Gastrocnemius medialis (tissue), 4 donors: ENCODE measurements around the gene NOL9. TPM values are rescaled to one million over a fixed set of nuclear protein-coding genes. Genes with fewer than 3 reads are reported as not detected.
"Not testable (repeated sequence)": the region's sequence is repeated elsewhere in the genome, so short reads cannot be mapped to it uniquely, and the experiment has no call there.

Source experiments
- ATAC-seq, 2 donors: fragments of 150-250 bp; one replicate each; pipeline ENCODE4 v1.9.1; 2016
- DNase-seq, 2 donors: peaks; one replicate each; pipeline ENCODE4 v3.0.0-alpha.2; 2019
- H3K27ac ChIP-seq, 4 donors: fragments of 200-600 bp; sonication (generic); 1 replicate in 1 of 4; 2 replicates in 3 of 4; pipeline ENCODE4 v1.5.1; 2016 to 2018; ENCODE audit warnings: mild to moderate bottlenecking in 2 of 4, moderate library complexity in 1 of 4
- H3K27me3 ChIP-seq, 3 donors: fragments of 200-600 bp; sonication (generic) in 2 of 3; 1 replicate in 1 of 3; 2 replicates in 2 of 3; pipeline versions ENCODE4 v1.5.1 to v1.6.0; 2016 to 2019; ENCODE audit warnings: mild to moderate bottlenecking in 1 of 3, moderate library complexity in 1 of 3
- H3K36me3 ChIP-seq, 2 donors: fragments of 200-600 bp; sonication (generic) in 1 of 2; one replicate each; pipeline ENCODE4 v1.5.1; 2017 to 2018
- H3K4me1 ChIP-seq, 2 donors: fragments of 200-600 bp; sonication (generic) in 1 of 2; one replicate each; pipeline ENCODE4 v1.5.1; 2016 to 2017; ENCODE audit warnings: mild to moderate bottlenecking in 2 of 2
- H3K4me3 ChIP-seq, 4 donors: fragments of 200-600 bp; sonication (generic) in 3 of 4; 1 replicate in 1 of 4; 2 replicates in 3 of 4; pipeline ENCODE4 v1.5.1; 2016 to 2019; ENCODE audit warnings: mild to moderate bottlenecking in 2 of 4
- H3K9me3 ChIP-seq, 3 donors: fragments of 200-600 bp; sonication (generic) in 2 of 3; 1 replicate in 1 of 3; 2 replicates in 2 of 3; pipeline ENCODE4 v1.5.1; 2016 to 2019
- CTCF ChIP-seq, 5 experiments: fragments of 450-650 bp in 3 of 5; fragments of 200-600 bp in 2 of 5; sonication (generic) in 2 of 5; IDR thresholded peaks in 4 of 5; conservative IDR thresholded peaks in 1 of 5; 1 replicate in 4 of 5; 2 replicates in 1 of 5; pipeline ENCODE4 v1.5.1; 2016 to 2019; ENCODE audit warnings: antibody characterized with exemption in 5 of 5, mild to moderate bottlenecking in 3 of 5, moderate library complexity in 3 of 5
- POLR2A ChIP-seq, 2 donors: fragments of 450-650 bp; IDR thresholded peaks; one replicate each; pipeline ENCODE4 v1.6.1; 2017; ENCODE audit warnings: antibody characterized with exemption in 2 of 2, mild to moderate bottlenecking in 2 of 2, moderate library complexity in 2 of 2
- in situ Hi-C, 4 donors: fragments of 200-750 bp; cut with MboI; loops; one replicate each; pipeline versions ENCODE4 v1.15.0 to v1.8.0; 2017; ENCODE audit warnings: low sequenced_read_pairs in 4 of 4
- intact Hi-C: fragments of 100-400 bp; cut with DNase I; formaldehyde crosslinking; loops from one replicate; pipeline ENCODE4 v1.15.1; 2023; ENCODE audit warnings: low total_unique reads
- total RNA-seq, 4 donors: library from RNA; depleted of rRNA; stranded (reverse); fragments of >200 nt; gene quantifications; one replicate each; pipeline versions ENCODE4 v1.1.0 to v1.2.3, GENCODE V29; 2016

NOL9 gene
- total RNA-seq, 4 donors from 2014 or later: 13.6 to 33.0 (median 21.9) TPM

GRCh38 chr1:6601923-6602668 lies 47.8 kb upstream of the NOL9 start:
- TF ChIP-seq CTCF (IDR thresholded peaks at IDR 0.05 in 4 of 5, conservative IDR thresholded peaks at IDR 0.05 in 1 of 5): no peak
- TF ChIP-seq POLR2A (IDR thresholded peaks at IDR 0.05): no peak
- Histone ChIP-seq H3K27ac (peak overlapping the region; percentile 98 to 100 (median 100)), H3K27me3 (no peaks in the 10 kb centered on the region), H3K9me3 (no peaks in the 10 kb centered on the region), H3K36me3 (peaks cover 0 to 18% of the 10 kb centered on the region in 2 donors), H3K4me1 (peaks cover 49 to 57% of the 10 kb centered on the region in 2 donors), H3K4me3 (peak overlapping the region; percentile 74 to 92 (median 90))
- ATAC-seq (peak in 1 of 2 donors; percentile 2), DNase-seq (peak in 1 of 2 donors; percentile 66)
- in situ Hi-C loops: no loop called here
- intact Hi-C loops: loop anchor here (2.0 to 5.0 kb wide), 2 partner anchors 21 to 180 kb away; no protein-coding TSS in a partner anchor

GRCh38 chr1:6601049-6601922 lies 47.0 kb upstream of the NOL9 start:
- Histone ChIP-seq H3K27me3 (no peaks in the 10 kb centered on the region), H3K4me1 (peaks cover 55 to 63% of the 10 kb centered on the region in 2 donors), H3K9me3 (no peaks in the 10 kb centered on the region), H3K4me3 (peak overlapping the region; percentile 74 to 92 (median 90)), H3K27ac (peak overlapping the region; percentile 98 to 100 (median 100)), H3K36me3 (peaks cover 0 to 18% of the 10 kb centered on the region in 2 donors)
- peak; percentile 94 to 95 for DNase-seq
- ATAC-seq: peak; percentile 51 to 54
- TF ChIP-seq CTCF (IDR thresholded peaks at IDR 0.05 in 4 of 5, conservative IDR thresholded peaks at IDR 0.05 in 1 of 5): peak in 2 of 5 experiments; percentile 7 to 26
- peak; percentile 94 to 95 for TF ChIP-seq POLR2A (IDR thresholded peaks at IDR 0.05)
- intact Hi-C loops: loop anchor here (2.0 to 5.0 kb wide), 2 partner anchors 20 to 181 kb away; no protein-coding TSS in a partner anchor
- in situ Hi-C loops: no loop called here

GRCh38 chr1:6600410-6601048 lies 46.2 kb upstream of the NOL9 start:
- in situ Hi-C loops: no loop called here
- Histone ChIP-seq H3K36me3 (peaks cover 0 to 24% of the 10 kb centered on the region in 2 donors), H3K27me3 (no peaks in the 10 kb centered on the region), H3K4me1 (peaks cover 59 to 63% of the 10 kb centered on the region in 2 donors), H3K9me3 (no peaks in the 10 kb centered on the region), H3K27ac (peak overlapping the region; percentile 98 to 100 (median 100)), H3K4me3 (peak overlapping the region; percentile 74 to 92 (median 90))
- DNase-seq: no peak
- peak in 1 of 2 donors; percentile 7 for ATAC-seq
- TF ChIP-seq POLR2A (IDR thresholded peaks at IDR 0.05) (no peak), CTCF (IDR thresholded peaks at IDR 0.05 in 4 of 5, conservative IDR thresholded peaks at IDR 0.05 in 1 of 5) (no peak)
- intact Hi-C loops: loop anchor here (2.0 to 5.0 kb wide), 2 partner anchors 20 to 182 kb away; no protein-coding TSS in a partner anchor

GRCh38 chr1:6599991-6600390 lies 45.7 kb upstream of the NOL9 start:
- intact Hi-C loops: loop anchor here (2.0 to 5.0 kb wide), 2 partner anchors 19 to 182 kb away; no protein-coding TSS in a partner anchor
- H3K9me3 ChIP-seq, ATAC-seq, DNase-seq, in situ Hi-C loops, H3K27me3 ChIP-seq: not testable (repeated sequence)
- peaks cover 0 to 29% of the 10 kb centered on the region in 2 donors for H3K36me3 ChIP-seq
- H3K4me3 ChIP-seq: peak overlapping the region; percentile 74 to 92 (median 90)
- H3K4me1 ChIP-seq: peaks cover 60 to 63% of the 10 kb centered on the region in 2 donors
- peak overlapping the region; percentile 98 to 100 (median 100) for H3K27ac ChIP-seq
